SK-N-MC (cell line): ENCODE data around the gene CD36.

Source experiments
- EZH2 ChIP-seq: fragments of 200-600 bp; sonication (generic); IDR thresholded peaks from one replicate; pipeline ENCODE4 v1.6.1; 2017; ENCODE audit warnings: antibody characterized with exemption
- POLR2AphosphoS5 ChIP-seq: IDR thresholded peaks from 2 replicates; pipeline ENCODE4 v1.6.1; 2012; ENCODE audit warnings: mild to moderate bottlenecking, low read depth, low read length, borderline replicate concordance

DNA sequence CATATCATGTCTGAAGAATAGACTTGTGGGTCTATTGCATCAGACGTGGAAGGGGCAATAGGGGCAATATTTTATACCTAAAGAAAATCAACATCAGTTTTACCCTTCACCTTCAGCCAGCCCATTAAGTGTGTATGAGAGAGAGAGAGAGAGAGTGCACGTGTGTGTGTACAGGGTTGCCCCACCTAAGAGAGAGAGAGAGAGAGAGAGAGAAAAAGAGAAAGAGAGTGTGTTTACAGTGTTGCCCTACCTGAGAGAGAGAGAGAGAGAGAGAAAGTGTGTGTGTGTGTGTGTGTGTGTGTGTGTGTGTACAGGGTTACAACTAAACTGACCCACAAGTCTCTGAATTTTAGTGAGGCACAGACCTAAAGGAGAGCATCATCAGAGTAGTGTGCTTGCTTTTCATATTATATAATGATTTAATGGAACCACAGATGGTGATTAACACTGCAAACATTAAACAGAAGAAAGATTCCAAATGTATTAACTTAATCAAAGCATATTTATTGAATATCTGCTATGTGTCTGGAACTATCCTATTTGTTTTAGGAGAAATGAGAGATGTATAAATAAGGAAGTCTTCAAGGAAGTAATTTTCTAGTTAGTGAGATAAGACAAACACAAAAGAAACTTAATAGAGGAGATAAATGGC is 66.8 kb downstream of the CD36 start:
- TF ChIP-seq EZH2 (no peak), POLR2AphosphoS5 (no peak)
